HG02981 (cell line): ENCODE results near the gene MCEE.
A peak's percentile ranks its signal among the peaks of the same experiment; 100 is the strongest.
"Not testable (repeated sequence)": the region's sequence is repeated elsewhere in the genome, so short reads cannot be mapped to it uniquely, and the experiment has no call there.

ENCODE experiments used
- ATAC-seq: cut with Tn5 transposase; IDR thresholded peaks from one replicate; pipeline ENCODE4 v1.9.1; 2021; ENCODE audit warnings: mild to moderate bottlenecking, moderate library complexity; ENCODE audit not compliant: unreplicated experiment

Gene MCEE

DNA sequence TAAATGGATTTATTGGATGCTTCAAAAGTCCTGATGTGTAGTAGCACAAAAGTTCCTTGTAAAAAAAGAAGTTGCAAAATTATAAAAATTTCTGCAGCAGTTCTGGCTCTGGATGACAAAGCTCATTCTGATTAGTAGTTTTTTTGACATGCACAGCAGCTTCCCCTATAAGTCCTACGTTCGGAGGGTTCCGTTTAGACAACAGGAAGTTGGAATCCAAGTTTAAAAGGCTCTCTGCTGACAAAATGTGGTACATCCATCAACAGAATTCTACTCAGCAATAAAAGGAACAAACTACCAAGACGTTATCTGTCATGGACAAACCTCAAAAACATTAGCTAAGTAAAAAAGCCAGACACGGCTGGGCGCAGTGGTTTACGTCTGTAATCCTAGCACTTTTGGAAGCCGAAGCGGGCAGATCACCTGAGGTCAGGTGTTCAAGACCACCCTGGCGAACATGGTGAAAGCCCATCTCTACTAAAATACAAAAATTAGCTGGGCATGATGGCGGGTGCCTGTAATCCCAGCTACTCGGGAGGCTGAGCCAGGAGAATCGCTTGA, 46.2 kb downstream of the MCEE start:
- not testable (repeated sequence) for ATAC-seq

DNA sequence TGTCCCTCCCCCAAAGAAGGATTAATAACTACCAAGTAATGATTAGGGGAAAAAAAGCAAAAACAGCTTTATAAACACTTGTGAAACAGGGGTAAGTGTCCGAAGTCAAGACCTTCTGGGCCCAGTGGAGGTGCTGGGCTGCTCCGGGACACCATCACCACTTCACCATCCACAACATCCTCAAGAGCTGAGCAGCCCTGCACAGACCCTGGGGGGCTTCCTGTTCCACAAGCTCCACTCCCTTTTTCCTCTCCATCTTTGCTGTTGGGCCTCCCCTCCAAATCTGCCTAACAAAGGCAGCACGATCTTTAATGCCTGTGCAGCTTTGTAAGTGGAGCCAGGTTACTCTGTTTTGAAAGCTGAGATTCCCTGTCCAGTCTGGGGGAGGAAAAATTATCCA, 46.7 kb downstream of the MCEE start:
- not testable (repeated sequence) for ATAC-seq

DNA sequence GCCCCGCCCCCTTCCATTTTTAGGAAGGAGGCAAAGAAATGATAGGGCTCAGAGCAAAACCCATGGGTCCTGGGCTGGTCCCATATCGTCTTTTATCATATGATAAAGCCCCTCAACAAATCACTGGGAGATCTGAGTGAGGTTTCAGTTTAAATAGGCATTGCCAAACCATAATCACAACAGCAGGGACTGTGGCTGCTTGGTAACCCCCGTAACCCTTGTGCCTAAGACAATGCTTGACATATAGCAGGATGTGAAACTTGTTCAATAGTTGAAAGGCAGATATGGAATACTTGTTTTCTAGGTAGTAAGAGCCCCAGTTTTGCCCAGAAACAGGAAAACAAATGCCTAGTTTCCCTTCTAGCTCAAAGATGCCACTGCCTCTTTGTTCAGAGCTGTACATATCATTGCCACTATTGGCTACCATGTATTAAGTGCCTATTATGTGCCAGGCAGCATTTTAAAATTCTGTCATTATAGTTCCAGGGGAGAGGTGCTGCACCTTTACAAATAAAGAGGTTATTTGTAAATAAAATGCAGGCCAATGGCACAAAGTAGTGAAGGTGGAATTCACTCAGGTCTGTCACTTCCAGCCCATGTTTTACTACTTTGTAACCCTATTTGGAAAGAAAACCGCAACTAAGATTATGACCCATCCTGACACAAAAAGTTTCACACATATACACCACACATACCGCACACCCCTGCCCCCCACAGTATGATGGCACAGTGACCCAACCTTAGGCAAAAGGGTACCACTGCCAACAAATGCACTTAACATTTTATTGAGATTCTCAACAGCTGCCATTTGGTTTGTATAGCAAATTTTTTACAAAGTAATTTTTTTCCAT, 47.4 kb downstream of the MCEE start:
- no peak for ATAC-seq

DNA sequence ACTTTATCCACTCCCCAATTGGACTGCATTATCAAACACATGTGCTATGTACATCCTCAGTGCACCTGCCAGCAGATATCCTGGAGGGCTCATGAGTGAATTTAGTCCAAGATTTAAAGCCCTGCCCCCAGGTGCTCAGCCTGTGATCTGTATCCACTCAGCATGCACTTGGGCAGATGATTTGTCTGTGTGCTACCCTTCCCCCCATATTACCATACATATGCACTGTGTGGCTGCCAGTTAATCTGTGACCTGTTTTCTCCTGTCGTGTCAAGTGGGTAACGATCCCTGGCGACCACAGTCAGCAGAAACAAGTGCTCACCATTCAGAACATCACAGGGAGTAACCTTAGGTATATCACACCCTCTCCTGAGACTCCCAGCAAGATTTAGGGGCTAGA, 51.4 kb downstream of the MCEE start:
- no peak for ATAC-seq

DNA sequence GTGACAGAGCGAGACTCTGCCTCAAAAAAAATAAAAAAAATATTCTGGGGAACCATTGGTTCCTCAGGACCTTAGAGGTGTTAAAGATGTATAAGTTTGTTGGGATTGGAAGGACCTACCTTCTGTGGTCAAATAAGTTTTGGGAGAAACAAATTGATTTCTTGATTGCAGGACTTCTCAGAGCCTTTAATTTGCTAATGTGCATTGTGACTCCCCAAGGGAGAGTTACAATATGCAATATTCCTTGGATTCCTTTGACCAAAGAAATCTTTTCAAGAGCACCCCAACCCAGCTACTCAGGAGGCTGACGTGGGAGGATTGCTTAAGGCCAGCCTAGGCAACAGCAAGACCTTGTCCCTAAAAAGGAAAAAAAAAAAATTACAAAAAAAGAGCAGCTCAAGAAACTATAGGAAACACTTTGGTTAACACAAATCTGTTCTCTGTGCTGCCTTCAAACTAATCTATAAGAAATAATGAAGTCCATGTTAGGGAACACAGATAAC, 55.1 kb downstream of the MCEE start:
- no peak for ATAC-seq

DNA sequence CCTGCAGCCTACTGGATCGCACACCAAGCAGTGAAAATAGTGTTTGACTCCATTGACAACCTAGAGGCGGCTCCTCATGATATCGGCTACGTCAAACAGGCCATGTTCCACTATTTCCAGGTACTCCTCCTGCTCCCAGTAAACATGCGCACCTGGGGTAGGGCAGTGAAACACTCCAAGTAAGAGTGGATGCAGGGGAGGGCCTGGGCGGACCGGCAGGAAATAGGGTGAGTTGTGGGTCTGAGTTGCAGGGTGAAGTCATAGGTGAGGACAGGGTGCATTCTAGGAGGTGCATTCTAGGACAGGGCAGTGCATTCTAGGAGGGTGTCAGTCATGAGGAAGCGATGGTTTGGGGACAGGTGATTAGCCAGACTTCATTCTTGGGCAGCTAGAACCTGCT, 56.6 kb downstream of the MCEE start:
- no peak for ATAC-seq

DNA sequence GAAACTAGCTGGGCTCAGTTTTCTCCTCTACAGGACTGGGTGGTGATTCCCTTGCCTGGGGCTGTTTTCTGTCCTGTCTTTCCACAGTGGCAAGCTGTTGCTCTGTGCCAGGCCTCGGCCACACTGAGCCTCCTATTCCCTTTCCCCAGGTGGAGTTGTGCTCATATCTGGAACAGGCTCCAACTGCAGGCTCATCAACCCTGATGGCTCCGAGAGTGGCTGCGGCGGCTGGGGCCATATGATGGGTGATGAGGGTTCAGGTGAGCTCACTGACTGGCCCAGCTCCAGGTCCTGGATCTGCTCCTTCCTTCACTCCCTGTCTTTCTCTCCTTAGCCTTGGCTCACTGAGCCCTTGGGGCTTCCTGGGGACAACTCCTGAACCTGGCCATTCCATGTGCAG, 57.5 kb downstream of the MCEE start:
- ATAC-seq = no peak

DNA sequence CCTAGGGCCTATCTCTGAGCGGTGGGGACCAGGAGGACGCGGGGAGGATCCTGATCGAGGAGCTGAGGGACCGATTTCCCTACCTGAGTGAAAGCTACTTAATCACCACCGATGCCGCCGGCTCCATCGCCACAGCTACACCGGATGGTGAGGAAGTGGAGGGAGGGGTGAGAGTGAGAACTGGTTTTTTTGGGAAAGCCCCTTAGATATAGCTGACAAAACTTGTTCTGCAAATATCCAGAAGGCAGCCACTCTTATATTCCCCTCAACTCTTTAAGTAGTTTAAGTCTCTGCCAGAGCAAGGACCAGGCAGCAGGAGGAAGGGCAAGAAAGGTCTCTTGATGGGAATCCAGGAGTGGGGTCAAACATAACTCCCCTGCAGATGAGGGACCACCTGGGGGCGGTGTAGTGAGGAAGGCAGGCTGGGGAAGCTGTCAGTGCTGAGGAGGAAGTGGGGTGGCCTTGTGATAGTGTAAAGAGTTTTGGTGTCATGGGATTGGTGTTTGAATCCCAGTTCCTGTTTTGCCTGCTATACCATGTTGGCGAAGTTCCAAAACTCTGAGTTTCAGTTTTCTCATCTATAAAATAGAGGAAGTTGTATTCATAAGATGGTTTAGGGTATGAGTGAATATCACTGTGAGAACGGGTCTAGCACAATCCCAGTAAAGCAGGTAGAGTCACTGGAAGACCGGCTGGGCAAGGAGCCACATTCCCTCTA, 58.2 kb downstream of the MCEE start:
- peak; percentile 46 for ATAC-seq

DNA sequence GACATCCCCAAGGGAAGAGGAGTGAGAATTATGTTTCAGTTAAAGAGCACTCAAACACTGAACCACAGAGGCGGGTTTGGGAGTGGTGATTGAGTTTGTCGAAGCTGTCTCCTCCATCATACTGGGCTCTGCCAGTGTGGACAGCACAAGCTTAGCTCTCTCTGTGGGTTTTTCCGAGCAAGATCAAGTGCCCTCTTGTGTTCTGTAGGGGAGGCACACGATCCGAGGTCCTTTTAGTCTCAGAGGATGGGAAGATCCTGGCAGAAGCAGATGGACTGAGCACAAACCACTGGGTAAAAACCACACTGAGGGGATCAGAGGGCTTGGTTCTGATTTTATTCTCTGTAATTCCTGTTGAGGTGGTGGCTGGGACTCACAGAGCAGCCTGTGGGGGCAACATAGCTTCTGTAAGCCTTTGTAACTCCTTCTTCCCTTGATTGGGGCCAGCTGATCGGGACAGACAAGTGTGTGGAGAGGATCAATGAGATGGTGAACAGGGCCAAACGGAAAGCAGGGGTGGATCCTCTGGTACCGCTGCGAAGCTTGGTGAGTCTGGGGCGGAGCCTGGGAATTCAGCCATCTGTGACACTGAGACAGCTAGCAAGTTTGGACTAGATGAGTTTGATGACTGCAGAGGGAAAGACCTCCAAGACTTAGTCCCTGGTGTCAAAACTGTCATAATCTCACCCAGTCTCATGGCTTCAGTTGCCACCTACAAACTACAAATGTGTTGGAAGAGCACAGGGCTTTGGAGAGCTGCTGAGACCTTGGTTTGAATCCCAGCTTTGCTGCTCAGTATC, 59.5 kb downstream of the MCEE start:
- no peak for ATAC-seq

DNA sequence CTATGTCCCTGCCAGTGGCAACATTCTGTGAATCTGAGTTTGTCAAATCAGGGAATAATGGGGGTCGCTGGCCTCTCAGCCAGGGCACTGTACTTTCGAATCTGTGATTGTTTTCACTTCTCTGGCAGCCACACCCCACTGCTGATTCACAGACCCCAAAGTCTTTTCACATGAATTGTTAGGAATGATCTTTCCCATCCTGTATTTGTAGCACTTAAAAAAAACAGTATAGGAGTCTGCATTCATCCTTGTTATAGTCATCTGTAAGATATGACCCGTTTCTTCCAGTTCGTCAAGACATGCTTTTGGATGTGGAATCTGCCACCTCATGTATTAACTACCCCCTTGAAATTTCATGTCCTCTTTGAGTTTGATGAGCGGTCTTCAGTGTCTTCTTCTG, 60.7 kb downstream of the MCEE start:
- ATAC-seq = no peak

DNA sequence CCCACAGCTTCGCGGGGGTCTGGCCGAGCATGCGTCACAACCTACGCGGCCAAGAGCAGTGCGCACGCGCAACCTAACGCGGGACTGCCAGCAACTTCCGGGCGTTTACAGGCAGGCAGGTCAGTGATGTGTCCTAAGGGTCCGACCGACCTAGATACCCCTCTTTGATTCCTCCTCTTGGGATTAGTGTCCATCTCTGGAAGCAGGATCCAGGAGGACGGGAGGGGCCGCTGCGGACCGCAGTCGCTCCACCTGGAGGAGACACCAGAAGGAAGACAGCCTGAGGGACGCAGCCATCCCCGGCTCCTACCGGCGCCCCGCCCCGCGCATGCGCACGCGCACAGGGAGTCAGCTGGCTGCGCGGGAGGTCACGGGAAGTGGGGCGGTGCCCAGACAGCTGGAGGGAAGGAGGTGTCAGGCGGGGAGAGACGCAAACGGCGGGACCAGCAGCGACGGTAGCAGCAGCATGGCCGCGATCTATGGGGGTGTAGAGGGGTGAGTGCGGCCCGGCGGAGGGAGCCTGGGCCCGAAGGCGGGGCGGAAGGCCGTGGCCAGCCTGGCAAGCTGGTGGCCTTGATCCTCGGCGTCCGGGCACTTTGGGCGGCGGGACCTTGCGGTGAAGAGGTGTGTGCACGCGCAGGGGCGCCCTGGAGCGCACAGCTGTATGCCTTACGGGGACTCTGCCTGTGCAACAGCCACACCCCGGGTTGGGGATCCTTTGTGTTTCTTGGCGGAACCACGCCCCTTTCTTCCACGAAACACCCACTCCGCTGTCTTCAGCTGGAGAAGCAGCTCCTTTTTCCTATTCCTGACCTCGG, 61.6 kb downstream of the MCEE start, which contains the start of gene NAGK:
TSS of gene NAGK (plus strand) at position 431 of the 818 bp plus-strand sequence. CDS start at position 467, 36 bp downstream.
- ATAC-seq = peak; percentile 55

DNA sequence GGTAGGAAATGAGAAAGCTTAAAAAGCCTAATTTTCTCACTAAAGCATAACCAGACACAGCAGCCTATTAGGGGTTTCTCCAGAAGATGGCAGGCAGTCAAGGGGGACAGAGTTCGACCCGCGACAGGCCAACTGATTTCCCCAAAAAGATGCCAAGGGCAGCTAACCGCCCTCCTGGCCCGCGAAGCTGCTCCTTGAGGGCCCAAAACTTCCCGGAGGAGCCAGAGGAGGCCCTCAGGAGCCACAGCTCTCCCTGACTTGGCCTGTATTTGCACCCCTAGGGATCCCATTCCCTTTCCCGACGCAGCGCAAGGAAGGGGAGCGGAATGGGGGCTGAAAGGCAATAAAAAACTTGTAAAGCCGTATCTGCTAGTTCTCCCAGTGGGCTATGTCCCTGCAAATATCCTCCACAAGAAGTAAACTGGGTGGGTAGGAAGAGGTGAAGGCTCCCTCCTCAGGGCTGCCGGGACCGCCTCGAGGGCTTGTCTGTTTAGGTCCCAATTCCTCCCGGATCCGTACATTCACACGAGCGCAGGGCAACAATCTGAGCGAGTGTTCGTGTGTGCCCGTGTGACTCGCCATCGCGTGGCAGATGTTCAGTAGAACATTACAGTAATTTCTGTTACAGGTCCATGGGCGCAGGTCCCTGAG, 62.3 kb downstream of the MCEE start:
- peak; percentile 0 for ATAC-seq

DNA sequence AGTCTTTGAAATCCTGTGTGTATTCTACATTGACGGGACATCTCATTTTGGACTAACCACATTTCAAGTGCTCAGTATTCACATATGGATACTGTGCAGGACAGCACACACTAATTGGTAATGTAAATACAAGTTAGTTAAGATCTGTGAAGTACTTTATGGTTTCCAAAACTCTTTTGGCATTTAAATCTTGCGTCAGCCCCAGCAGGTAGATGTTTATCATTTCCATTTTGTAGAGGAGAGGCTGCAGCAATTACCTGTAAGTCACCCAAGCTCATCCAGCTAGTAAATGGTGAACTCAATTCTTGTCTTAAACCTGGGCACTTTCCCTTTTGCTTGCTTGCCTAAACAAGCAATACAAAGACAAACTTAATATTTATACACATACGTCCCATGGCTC, 63.2 kb downstream of the MCEE start:
- ATAC-seq = no peak

DNA sequence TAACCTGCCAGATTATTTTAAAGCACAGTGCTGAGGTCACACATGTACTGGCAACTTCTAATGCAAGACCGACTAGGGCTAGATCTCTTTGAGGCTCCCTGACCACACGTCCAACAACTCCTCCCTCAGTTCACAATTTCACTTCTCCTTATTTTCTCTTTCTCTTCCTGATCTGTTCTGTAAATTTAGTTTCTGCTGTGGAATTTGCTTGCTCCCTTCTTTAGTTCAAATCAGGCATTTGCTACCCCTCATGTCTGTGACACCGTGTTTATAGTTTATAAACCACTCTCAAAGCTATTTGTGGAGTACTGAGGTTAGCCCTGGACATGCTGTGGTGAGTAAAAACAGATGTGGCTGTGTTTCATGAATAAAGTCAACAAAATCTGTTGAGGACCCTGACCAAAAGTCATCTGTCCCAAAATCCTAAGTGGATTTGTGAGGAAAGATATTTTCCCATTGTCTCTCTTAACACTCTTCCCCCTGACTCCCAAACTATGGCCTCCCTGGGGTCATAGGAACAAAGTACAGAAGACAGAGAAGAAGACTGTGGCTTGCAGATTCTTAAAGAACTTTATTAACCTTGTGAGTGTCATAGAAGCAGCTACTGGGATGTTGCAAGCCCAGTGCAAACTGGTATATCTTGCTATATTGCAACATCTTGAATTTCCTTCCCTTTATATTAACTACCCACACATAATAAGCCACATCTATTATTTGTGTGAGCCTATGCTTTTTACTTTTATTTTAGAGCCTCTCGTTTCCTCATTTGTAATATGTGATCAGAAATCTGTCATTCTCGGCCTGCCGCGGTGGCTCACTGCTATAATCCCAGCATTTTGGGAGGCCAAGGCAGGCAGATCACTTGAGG, 65.0 kb downstream of the MCEE start:
- ATAC-seq = peak; percentile 23

DNA sequence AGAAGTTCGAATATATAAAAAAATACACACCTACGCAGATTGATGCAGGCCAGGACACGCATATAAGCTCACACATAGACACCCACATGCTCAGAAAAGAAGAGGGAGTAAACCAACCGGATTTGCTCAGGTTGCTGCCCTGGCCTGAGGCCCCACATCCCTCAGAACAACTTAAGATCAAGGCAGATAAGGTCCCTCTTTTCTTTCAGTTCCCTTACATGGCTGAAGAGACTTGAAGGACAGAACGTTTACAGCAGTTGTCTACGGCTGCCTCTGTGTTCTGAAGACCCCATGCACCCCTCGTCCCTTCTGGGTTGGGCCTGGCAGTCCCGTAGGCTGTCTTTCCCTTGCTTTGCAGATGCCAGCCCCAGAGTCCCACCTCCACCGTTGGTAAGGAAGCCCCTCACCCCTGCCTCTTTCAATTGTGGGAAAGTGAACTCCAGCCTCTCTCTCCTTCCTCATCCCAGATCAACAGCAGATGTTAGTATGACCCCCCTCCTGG, 65.9 kb downstream of the MCEE start:
- ATAC-seq = no peak

DNA sequence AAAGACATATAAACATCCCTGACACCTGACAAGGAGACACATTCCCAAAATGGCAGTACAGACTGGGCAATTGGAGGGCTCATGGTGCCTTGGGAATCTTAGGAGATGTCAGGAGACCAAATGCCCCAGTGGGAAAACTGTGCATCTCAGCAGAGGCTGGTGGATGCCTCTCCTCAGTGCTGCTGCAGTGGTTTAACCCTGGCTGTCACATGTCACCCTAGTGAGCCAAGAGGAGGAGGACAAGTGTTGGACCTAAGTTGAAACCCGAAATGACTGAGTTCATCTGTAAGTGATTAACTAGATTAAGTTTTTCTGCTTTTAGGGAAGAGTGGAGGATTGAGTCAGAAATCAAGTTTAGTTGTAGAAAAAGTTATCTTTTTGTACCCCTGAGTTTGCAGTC, 66.8 kb downstream of the MCEE start:
- ATAC-seq = no peak

DNA sequence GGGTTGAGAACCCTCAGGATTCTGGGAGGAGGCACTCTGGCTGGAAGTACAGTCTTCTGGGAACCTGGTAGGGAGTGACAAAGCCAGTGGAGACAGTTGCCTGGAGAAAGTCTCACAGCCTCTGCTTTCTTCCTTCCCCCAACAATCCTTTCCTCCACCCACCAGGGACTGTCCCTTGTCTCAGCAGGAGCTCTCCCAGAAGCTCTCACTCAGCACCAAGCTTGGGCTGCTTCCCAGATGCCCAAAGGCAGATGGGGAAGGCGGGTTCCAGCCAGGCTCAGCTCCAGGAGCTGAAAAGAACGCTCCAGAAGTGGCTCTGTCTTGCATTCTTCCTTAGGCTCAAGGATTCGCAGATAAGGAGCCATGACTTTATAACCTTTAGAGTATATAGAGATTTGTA, 69.2 kb downstream of the MCEE start:
- no peak for ATAC-seq

DNA sequence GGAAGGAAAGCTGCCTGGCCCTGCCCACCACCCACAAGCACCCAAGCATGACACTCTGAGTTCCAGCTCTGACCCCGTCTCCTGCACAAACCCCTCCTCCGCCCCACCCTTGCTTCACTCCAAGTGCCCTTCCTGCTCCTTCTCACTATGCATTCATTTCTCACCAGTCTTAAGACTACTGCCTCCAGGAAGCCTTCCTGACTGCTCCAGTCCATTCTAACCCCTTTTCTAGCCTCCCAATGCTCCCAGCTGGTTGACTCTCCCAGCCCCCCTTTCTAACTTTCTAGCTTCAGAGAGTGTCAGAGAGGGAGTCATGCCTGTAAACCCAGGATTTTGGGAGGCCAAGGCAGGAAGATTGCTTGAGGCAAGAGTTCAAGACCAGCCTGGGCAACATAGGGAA, 69.8 kb downstream of the MCEE start:
- no peak for ATAC-seq
